Measurements from ENCODE around the gene POSTN. TPM values are rescaled to one million over a fixed set of nuclear protein-coding genes. Genes with fewer than 3 reads are reported as not detected.

The POSTN gene
- polyA plus RNA-seq, 3 donors: 3.8 to 44.0 (median 29.4) TPM

DNA sequence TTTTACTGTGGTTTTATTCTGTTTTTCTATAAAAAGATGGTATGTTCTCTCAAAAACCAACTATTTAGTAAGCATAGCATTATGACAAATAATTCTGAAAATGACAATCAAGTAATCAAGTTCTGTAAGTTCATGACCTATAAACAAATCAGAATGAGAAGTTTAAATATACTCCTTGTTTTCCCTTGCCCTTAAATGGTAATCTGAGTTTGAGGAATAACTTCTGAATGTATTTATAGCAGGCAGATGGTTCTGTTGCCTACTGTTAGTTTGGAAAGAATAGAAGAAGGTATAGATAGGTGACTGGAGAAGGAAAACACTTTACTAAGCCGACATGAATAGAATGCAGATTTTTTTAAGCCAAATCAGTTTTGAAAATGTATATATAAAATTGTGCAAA, 63.9 kb downstream of the POSTN start:
- WGBS, 3 donors: 89 to 94% (median 93%) methylated on average over 1 of the region's 1 CpG
- no peak overlapping the region for H3K27ac ChIP-seq (ENCODE audit: low read depth, low read length)

DNA sequence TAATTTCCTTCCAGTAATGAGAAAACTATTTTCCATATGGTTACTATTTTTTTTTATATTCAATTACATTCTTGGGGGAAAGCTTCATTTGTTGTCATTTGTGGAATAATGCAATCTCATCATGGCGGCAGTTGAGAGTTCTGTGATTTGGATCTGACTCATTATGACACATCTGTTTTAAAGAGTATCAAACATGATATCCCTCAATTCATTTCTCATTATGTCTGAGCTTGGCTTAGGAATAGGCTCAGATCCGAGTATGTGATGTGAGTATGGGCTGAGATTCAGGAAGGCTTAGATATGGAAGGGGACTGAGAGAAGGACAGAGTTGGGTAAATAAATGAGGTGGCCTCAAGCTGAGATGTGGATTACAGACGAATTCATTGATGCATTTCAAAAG, 64.4 kb downstream of the POSTN start:
- 54 to 80% (median 70%) methylated on average over 3 of the region's 3 CpGs for WGBS, 3 donors
- H3K27ac ChIP-seq (ENCODE audit: low read depth, low read length): no peak overlapping the region

DNA sequence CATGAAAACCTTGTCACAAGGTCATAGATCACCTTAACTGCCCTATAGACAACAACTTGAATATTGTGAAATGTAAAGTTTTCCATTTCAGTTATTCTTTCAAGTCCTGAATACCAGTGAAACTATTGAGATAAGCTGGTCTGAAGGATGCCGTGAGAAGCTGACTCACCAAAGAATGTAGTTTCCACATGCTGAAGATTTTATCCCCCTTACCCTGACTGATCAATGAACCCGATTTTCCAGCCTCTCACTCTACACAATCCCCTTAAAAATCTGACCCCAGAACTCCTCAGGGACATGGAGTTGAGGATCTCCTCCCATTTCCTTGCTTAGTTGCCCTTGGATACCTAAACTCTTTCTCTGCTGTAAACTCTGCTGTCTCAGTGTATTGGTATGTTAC, 67.5 kb downstream of the POSTN start:
- WGBS, 3 donors: 67 to 74% (median 71%) methylated on average over 2 of the region's 2 CpGs
- H3K27ac ChIP-seq (ENCODE audit: low read depth, low read length): no peak overlapping the region

DNA sequence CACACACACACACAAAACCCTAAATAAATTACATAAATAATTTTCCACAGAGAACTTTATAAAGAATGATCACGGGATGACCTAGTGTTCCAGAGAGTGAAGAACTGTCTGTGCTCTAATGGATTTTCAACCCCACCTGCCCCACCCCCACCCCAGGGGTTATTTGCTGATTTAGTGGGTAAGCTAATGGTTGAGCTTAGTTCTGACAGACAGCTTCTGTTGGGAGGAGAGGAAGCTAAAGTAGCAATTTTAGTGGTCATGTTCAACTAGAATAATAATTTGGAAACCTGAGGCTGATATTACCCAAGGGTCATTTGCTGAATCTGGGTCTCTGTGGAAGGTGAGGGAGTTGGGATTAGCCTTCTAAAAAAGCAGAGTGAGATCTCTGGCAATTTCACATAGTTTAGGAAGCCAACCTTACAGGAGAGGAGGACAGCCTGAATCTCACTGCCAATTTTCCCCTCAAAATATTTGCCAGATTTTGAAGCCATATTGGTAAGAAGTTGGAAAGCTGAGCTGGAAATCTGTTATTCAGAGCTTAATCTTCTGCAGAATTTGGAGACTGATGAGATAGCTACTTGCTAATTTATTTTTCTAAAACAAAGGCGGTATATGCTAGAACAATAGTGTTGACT, 68.7 kb downstream of the POSTN start:
- no peak overlapping the region for H3K27ac ChIP-seq (ENCODE audit: low read depth, low read length)
- 58 to 74% (median 62%) methylated on average over 2 of the region's 2 CpGs for WGBS, 3 donors

DNA sequence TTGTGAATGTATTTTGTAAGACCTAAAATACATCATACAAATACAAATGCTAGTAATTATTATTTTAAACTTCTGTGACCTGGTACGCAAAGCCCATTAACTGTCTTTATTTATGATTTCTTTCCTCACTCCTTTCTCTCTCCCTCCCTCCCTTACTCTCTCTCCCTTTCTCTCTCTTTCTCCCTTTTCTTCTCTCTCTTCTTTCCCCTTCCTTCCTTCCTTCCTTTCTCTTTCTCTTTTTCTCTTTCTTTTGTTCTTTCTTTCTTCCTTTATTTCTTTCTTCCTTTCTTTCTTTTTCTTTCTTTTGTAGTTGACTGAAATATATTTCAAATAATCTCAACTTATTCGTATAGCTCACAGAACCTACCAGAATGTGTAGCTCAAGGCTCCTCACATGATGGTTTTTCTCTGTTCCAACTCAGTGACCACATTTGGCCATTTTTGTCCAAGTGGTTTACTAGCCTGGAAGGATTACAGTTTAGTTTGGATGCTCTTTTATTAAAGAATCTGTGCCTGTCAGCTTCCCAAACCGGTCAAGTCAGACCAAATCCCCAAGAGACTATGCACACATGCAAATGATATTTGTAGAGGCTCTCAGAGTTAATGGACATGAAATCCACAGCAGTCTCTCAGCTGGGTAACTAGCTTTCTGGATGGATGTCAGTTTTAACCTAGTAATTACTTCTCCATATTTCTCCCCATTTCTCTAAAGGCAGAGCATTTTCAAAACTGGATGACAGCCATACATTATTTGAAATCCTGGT, 71.7 kb downstream of the POSTN start:
- 65 to 70% (median 69%) methylated on average over 3 of the region's 3 CpGs for WGBS, 3 donors

DNA sequence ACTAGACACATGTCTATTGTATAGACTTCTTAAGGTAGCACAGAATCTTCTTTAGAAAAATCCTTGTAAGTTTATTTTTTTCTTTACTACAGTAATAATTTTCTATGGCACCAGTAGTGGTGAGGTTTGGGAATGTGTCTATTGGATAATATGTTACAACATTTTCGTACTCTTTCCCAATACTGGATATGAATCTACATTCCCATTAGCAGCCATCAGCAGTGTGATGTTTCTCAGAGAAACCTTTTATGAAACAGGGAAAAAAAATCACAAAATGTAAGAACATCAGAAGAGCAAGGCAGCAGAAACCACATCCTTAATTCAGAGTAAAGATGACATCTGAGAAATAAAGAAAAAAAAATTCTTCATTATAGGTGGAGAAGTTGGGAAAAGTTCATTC, 83.3 kb downstream of the POSTN start:
- H3K27ac ChIP-seq (ENCODE audit: low read depth, low read length): no peak overlapping the region
- 81 to 90% (median 87%) methylated on average over 1 of the region's 1 CpG for WGBS, 3 donors

More for the DNA sequence above, 71.7 kb downstream of the POSTN start:
- no peak overlapping the region for H3K27ac ChIP-seq (ENCODE audit: low read depth, low read length)

All from adipose tissue (tissue), 3 donors.